Measurements from ENCODE around the gene RPS6KA6.

DNA sequence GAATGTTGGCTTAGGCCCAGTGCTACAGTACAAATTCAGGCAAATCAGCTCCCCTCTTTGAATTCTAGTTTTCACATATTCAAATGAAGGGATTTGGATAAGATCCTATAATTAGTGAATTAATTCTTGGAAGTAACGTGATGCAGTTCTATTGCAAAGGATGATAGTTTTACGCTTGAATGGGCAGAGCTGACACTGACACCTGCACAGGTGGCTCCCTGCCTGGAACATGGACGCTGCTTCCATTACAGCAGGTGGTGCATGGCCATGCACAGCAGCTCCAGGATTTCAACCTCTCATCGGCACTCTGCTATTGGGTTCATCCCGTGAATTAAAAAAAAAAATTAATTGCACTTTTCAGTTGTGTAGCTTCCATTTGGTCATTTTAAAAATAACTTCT lies 28.4 kb upstream of the RPS6KA6 start:
- TF ChIP-seq, protein P1, sequence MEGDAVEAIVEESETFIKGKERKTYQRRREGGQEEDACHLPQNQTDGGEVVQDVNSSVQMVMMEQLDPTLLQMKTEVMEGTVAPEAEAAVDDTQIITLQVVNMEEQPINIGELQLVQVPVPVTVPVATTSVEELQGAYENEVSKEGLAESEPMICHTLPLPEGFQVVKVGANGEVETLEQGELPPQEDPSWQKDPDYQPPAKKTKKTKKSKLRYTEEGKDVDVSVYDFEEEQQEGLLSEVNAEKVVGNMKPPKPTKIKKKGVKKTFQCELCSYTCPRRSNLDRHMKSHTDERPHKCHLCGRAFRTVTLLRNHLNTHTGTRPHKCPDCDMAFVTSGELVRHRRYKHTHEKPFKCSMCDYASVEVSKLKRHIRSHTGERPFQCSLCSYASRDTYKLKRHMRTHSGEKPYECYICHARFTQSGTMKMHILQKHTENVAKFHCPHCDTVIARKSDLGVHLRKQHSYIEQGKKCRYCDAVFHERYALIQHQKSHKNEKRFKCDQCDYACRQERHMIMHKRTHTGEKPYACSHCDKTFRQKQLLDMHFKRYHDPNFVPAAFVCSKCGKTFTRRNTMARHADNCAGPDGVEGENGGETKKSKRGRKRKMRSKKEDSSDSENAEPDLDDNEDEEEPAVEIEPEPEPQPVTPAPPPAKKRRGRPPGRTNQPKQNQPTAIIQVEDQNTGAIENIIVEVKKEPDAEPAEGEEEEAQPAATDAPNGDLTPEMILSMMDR (conservative IDR thresholded peaks at IDR 0.05; ENCODE audit: low read depth in 2 of 2), result no peak
- TF ChIP-seq, protein P2, sequence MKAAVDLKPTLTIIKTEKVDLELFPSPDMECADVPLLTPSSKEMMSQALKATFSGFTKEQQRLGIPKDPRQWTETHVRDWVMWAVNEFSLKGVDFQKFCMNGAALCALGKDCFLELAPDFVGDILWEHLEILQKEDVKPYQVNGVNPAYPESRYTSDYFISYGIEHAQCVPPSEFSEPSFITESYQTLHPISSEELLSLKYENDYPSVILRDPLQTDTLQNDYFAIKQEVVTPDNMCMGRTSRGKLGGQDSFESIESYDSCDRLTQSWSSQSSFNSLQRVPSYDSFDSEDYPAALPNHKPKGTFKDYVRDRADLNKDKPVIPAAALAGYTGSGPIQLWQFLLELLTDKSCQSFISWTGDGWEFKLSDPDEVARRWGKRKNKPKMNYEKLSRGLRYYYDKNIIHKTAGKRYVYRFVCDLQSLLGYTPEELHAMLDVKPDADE (IDR thresholded peaks at IDR 0.05), result no peak
